Right lobe of liver (tissue), 6 donors: Measurements from ENCODE around the gene TH. TPM values are rescaled to one million over a fixed set of nuclear protein-coding genes. Genes with fewer than 3 reads are reported as not detected.

Experiments
- ATAC-seq, 4 donors: fragments of 200-7000 bp; cut with Tn5 transposase; one replicate each; pipeline ENCODE4 v1.9.1; 2020; ENCODE audit warnings: mild to moderate bottlenecking in 4 of 4, moderate library complexity in 4 of 4
- DNase-seq, 3 donors: peaks; one replicate each; pipeline ENCODE4 v3.0.0-alpha.2; 2020
- H3K27ac ChIP-seq, 3 donors: fragments of 200-600 bp; one replicate each; pipeline ENCODE4 v1.8.0; 2022
- H3K27me3 ChIP-seq, 2 donors: fragments of 200-600 bp; one replicate each; pipeline ENCODE4 v1.8.0; 2022
- H3K36me3 ChIP-seq, 4 donors: fragments of 200-600 bp; sonication (generic) in 1 of 4; one replicate each; pipeline versions ENCODE4 v1.5.1 to v1.8.0; 2017 to 2022; ENCODE audit warnings: control low read depth in 1 of 4
- H3K4me1 ChIP-seq, 4 donors: fragments of 200-600 bp; sonication (generic) in 1 of 4; one replicate each; pipeline versions ENCODE4 v1.5.1 to v1.8.0; 2017 to 2022; ENCODE audit warnings: control low read depth in 1 of 4
- H3K4me3 ChIP-seq, 3 donors: fragments of 200-600 bp; one replicate each; pipeline ENCODE4 v1.8.0; 2022
- H3K9me3 ChIP-seq, 4 donors: fragments of 200-600 bp; sonication (generic) in 1 of 4; one replicate each; pipeline versions ENCODE4 v1.5.1 to v1.8.0; 2017 to 2022; ENCODE audit warnings: control low read depth in 1 of 4
- POLR2A ChIP-seq: fragments of 450-650 bp; IDR thresholded peaks from one replicate; pipeline ENCODE4 v1.6.1; 2017; ENCODE audit warnings: antibody characterized with exemption, mild to moderate bottlenecking
- WGBS: methylation state at CpG from one replicate; pipeline ENCODE4 v1.1.6; 2018; ENCODE audit warnings: low coverage, low lambda C conversion rate; ENCODE audit not compliant: insufficient coverage; ENCODE audit errors: missing lambda C conversion rate; 5-methylcytosine and 5-hydroxymethylcytosine counted together
- intact Hi-C, 2 donors: fragments of 100-400 bp; cut with DNase I; formaldehyde crosslinking; loops; one replicate each; pipeline versions ENCODE4 v1.11.2 to v1.14.1; 2022
- total RNA-seq, 6 experiments: library from RNA; depleted of rRNA in 2 of 6; stranded (reverse); fragments of >200 nt in 2 of 6; fragmentation: NEBNext Ultra II Directional in 3 of 6; extraction: Animal tissue kit (Norgen Biotek cat#: 25700) in 3 of 6; gene quantifications; one replicate each; pipeline versions ENCODE4 v1.1.0 to v1.2.4, GENCODE V29; 2016 to 2023
- TF ChIP-seq, protein P1 (sequence below), 4 donors: fragments of 200-600 bp in 3 of 4; fragments of 450-650 bp in 1 of 4; IDR thresholded peaks; one replicate each; pipeline versions ENCODE4 v1.5.1 to v1.8.0; 2016 to 2022; ENCODE audit warnings: antibody characterized with exemption in 4 of 4, mild to moderate bottlenecking in 2 of 4
- donor health status: DM: no; HTN: yes; CAD: no.
- donor health status: DM: no; HTN: no; CAD: no.
- donor health status: DM: no; HTN: no; CAD: no.
- donor health status: DM: no; HTN: yes; CAD: no.
- donor health status: DM: no; HTN: yes; CAD: no.

Gene TH
- total RNA-seq, 6 experiments from 2014 or later = 0.51 to 0.64 TPM; not detected in 4

DNA sequence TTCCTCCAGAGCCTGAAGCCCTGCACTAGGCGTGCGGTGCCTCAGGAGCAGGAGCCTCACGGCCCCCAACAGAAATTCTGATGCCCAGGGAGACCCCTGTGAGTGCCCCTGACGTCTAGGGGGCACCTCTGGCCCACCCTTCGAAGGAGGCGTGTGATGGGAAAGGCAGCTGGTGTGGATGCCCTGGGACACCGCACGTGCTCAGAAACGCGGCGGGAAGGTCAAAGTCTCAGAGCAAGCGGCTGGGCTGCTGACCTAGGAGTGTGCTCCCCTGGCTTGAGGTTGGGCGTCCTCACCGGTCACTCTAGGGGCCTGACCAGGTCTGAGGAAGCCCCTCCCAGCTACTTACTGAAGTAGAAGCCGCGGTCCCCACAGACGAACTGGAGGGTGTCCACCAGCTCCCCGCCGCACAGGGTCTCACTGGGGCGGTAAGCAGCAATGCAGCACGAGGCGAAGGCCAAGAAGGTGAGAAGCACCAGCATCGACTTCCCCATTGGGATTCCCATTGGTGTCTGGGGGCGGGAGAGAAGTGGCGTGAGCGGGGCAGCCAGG lies 36.5 kb downstream of the TH start:
- DNase-seq = peak; percentile 18 to 74 (median 39)
- 21% methylated on average over 5 of the region's 26 CpGs for WGBS

DNA sequence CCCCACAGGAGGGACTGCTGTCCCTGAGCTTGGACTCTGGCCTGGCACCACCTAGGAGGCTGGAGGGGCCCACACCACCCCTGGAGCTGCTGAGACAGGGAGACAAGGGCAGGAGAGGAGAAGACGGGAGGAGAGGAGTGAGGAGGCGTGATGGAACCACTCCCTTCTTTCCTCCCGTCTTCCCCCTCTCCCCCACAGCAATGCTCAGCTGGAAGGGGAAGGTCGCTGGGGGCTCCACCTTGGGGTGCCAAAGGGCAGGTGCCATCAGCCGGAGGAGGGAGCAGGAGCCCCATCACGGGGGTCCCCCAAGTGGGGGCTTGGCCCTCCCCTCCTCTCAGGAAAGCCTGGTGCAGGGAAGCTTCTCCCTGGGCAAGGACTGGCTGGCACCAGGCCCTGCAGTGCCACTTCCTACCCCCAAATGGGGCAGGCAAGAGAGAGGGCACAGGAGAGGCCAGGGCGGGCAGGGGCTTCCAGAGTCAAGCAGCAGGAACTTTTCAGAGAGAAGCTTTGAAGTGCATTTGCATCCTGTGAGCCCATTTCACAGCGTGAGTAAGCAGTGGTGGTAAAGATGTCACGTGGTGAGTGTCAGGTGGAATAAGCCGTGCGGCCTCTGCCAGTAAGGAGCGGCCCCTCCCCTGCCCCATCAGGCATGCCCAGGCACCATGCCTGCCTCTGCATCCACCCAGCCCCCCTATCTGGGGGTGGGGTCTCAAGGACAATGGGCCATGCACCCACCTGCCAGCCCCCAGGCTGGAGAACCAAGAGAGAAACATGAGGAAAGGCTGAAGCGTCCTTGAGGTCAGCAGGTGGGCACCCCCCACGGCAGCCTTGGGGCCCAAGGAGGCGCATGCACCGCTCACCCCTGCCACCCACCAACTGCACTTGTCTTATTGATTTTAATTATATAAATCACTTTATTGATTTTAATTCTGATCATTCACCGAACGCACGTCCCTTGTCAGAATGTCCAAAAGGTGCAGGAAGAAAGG lies 37.3 kb downstream of the TH start:
- Histone ChIP-seq H3K27me3 (no peaks in the 10 kb centered on the region), H3K27ac (no peak overlapping the region), H3K36me3 (peaks cover 0 to 31% (median 14%) of the 10 kb centered on the region in 4 donors), H3K4me1 (peaks cover 0 to 29% (median 5%) of the 10 kb centered on the region in 4 donors), H3K9me3 (no peaks in the 10 kb centered on the region), H3K4me3 (no peak overlapping the region)
- intact Hi-C loops = no loop called here
- WGBS = 57% methylated on average over 7 of the region's 19 CpGs
- DNase-seq (peak; percentile 15 to 46 (median 39)), ATAC-seq (no peak)
- no peak for TF ChIP-seq POLR2A
- TF ChIP-seq, protein P1, sequence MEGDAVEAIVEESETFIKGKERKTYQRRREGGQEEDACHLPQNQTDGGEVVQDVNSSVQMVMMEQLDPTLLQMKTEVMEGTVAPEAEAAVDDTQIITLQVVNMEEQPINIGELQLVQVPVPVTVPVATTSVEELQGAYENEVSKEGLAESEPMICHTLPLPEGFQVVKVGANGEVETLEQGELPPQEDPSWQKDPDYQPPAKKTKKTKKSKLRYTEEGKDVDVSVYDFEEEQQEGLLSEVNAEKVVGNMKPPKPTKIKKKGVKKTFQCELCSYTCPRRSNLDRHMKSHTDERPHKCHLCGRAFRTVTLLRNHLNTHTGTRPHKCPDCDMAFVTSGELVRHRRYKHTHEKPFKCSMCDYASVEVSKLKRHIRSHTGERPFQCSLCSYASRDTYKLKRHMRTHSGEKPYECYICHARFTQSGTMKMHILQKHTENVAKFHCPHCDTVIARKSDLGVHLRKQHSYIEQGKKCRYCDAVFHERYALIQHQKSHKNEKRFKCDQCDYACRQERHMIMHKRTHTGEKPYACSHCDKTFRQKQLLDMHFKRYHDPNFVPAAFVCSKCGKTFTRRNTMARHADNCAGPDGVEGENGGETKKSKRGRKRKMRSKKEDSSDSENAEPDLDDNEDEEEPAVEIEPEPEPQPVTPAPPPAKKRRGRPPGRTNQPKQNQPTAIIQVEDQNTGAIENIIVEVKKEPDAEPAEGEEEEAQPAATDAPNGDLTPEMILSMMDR (IDR thresholded peaks at IDR 0.05) = no peak

More for the DNA sequence above, 36.5 kb downstream of the TH start:
- H3K27me3 ChIP-seq = no peaks in the 10 kb centered on the region
- peaks cover 0 to 30% (median 14%) of the 10 kb centered on the region in 4 donors for H3K36me3 ChIP-seq
- peaks cover 0 to 35% (median 5%) of the 10 kb centered on the region in 4 donors for H3K4me1 ChIP-seq
- TF ChIP-seq POLR2A = no peak
- TF ChIP-seq, protein P1 (IDR thresholded peaks at IDR 0.05) = no peak
- H3K4me3 ChIP-seq = no peak overlapping the region
- intact Hi-C loops = no loop called here
- H3K9me3 ChIP-seq = no peaks in the 10 kb centered on the region
- no peak overlapping the region for H3K27ac ChIP-seq
- peak in 3 of 4 donors; percentile 20 to 41 (median 34) for ATAC-seq

DNA sequence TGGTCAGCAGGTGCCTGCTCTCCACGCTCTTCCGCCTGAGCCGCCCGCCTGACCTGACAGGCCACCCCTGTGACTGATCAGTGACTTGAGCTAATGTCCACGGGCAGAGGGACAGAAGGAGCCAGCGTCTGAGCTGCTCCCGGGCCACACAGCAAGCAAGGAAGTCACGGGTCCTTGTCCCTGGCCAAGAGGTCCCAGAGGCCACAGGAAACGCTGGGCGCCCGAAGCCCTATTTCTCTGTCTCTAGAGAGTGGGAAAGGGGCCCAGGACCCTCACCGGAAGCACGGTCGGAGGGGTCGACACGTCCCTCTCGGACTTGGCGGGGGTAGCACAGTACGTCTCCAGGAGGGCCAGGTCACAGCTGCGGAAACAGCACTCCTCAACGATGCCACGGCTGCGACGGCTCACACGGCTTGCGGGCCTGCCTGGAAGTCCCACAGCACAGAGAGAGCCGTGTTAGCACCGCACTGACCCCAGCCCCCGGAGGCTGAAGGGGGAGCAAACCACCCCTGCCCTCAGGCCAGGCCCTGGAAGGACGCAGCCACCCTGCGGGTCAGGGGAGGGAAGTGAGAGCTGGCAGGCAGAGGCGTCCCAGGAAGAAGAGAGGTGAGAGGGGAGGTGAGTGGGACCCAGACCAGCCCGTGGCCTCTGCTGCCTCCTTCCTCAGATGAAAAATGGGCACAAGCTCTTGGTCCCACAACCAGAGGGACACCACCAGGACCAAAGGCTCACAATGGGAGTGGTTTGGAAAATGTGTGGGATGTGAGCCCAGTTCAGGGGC lies 38.2 kb downstream of the TH start:
- Histone ChIP-seq H3K4me1 (peaks cover 0 to 29% (median 5%) of the 10 kb centered on the region in 4 donors), H3K36me3 (peaks cover 0 to 31% (median 14%) of the 10 kb centered on the region in 4 donors), H3K27ac (no peak overlapping the region), H3K9me3 (no peaks in the 10 kb centered on the region), H3K27me3 (no peaks in the 10 kb centered on the region), H3K4me3 (no peak overlapping the region)
- WGBS = 53% methylated on average over 4 of the region's 33 CpGs
- intact Hi-C loops = no loop called here
- TF ChIP-seq, protein P1 (IDR thresholded peaks at IDR 0.05) = no peak
- TF ChIP-seq POLR2A = no peak
- DNase-seq (peak; percentile 21 to 55 (median 48)), ATAC-seq (peak in 3 of 4 donors; percentile 3 to 12 (median 10))

DNA sequence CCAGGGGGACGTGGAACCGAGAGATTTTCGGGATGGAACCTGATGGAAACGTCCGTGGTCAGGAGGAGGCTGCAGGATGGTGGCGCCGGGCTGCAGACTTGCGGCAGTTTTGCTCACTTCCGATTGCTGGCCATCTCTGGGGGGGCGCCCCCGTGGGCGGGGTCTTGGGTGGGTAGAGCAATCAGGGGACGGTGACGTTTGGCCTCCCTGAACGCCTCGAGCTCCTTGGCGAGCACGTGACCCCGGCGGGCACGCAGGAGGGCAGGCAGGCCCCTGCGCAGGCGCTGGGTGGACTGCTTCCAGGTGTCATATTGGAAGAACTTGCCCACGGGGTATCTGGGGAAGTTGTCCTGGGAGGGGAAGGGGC lies 38.8 kb downstream of the TH start:
- no peaks in the 10 kb centered on the region for H3K27me3 ChIP-seq
- no peak for ATAC-seq
- peak; percentile 19 to 59 (median 50) for DNase-seq

More for the DNA sequence above, 38.8 kb downstream of the TH start:
- intact Hi-C loops = no loop called here
- Histone ChIP-seq H3K4me3 (no peak overlapping the region), H3K36me3 (peaks cover 0 to 31% (median 14%) of the 10 kb centered on the region in 4 donors), H3K27ac (no peak overlapping the region), H3K9me3 (no peaks in the 10 kb centered on the region), H3K4me1 (peaks cover 0 to 29% (median 5%) of the 10 kb centered on the region in 4 donors)
- whole genome bisulfite sequencing = 50% methylated on average over 5 of the region's 24 CpGs
- no peak for TF ChIP-seq POLR2A
- TF ChIP-seq, protein P1 (IDR thresholded peaks at IDR 0.05) = no peak
